SKM-1 treated with dmso at 0.1 percent for 144 hours (cell line): ENCODE results near the gene CD59.
A peak's percentile ranks its signal among the peaks of the same experiment; 100 is the strongest.
"Not testable (repeated sequence)": the region's sequence is repeated elsewhere in the genome, so short reads cannot be mapped to it uniquely, and the experiment has no call there.

ENCODE experiments used
- DNase-seq: peaks from one replicate; lab custom pipeline; 2025; ENCODE audit not compliant: unreplicated experiment; lab: John Stamatoyannopoulos, UW

The CD59 gene

GRCh38 chr11:33743291-33743690 lies 7.1 kb upstream of the CD59 start:
- DNase-seq: no peak

DNA sequence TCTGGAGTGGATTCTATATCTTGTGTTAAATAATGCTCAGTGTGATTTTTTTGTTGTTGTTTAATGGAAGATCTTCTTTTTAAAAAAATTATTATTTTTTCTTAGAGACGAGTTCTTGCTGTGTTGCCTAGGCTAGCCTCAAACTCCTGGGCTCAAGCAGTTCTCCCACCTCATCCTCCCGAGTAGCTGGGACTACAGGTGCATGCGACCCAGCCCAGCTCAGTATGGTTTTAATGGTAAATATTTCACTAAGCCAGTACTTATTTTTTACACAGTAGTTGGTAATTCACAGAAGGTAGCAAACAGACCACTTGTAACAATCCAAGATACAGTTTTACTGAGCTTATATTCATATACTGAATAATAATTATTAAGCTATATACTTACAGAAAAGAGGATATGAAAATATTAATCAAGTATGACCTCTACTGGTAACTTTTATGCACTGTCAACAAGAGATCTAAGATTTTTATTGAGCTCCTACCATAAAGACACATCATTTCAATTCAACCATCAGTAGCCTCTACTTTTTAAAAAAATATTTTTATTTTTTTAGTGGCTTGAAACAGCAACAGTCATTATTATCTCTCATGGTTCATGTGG lies 6.1 kb upstream of the CD59 start:
- peak; percentile 31 for DNase-seq

GRCh38 chr11:33741806-33742205 lies 5.6 kb upstream of the CD59 start:
- DNase-seq: no peak

DNA sequence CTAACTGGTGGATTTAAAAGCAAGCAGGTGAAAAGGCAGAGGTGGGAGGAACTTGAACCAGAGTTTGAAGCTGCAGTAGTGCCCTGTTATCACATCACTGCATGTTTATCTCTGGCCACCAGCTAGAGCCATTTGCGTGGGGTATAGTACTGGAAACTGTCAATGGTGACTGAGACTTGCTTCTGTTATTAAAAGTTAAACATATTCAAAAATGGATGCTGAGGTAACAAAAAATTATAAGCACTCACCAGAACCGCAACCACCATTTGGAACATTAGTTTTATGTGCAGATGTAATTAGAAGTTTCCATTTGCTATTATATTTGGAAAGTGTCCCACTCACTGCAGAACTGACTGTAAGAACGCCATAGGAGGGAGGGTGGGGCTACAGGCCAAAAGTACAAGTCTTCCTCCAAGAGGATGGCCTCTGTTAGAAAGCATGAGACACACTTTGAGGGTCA lies 1.2 kb upstream of the CD59 start:
- no peak for DNase-seq

DNA sequence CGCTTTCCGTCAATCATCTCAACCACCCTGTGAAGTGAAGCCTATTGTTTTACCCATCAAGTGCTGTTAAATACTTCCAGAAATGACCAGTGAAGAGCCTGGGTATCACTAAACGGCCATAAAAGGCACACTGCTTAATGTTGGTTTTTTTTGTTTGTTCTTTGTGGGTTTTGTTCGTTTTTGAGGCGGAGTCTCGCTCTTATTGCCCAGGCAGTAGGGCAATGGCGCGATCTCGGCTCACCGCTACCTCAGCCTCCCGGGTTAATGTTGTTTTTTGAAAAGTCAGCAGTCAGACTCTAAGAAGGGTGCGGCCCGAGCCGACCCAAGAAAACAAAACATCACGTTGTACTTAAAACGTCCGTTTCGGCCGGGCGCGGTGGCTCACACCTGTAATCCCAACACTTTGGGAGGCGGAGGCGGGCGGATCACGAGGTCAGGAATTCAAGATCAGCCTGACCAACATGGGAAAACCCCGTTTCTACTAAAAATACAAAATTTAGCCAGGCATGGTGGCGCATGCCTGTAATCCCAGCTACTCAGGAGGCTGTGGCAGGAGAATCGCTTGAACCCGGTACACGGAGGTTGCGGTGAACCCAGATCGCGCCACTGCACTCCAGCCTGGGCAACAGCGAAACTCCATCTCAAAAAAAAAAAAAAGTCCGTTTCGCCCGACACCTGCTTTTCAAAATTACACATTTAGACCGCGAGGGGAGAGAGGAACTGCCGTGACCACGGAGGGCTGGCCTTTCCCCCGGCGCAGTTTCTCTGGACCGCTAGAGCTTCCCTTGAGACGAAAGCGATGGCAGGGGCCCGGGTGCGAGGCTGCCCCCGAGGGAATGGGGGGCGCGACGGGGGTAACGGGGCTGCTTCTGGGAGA lies 714 bp downstream of the CD59 start:
- DNase-seq: peak; percentile 41

DNA sequence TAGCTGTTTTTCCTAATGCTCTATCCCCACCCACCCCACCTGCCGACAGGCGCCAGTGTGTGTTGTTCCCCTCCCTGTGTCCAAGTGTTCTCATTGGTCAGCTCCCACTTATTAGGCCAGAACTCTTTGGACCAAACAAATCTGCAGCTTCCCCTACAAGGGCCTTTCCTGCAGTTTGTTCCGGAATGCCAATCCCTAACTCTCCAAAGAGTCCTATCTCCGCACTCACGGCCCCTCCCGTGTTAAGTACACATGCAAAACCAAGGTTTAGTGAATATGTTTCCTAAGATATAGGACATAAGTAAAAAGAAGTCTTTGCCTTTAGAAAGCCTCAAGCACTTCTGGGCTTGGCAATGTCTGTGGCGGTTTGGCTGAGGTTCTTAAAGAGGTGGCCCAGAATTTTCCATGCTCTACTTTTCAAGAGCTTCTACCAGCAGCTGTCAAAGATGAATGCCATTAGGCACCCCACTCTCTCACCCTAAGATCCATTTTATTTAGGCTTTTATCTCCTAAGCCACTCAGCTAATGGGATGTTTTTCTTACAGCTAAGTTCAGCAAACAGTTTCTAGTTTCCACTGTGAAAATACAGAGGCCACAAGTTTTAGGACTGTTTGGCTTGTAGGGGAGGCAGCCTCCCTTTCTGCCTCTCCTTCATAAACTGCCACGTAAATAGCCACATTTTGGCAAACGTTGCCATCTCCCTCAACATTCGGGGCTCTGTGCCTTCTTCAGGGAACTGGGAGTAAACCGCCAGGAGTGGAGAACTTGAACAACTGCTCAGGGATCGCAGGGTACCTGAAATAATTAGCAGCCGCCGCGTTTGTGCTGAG lies 1.6 kb downstream of the CD59 start:
- DNase-seq: no peak

DNA sequence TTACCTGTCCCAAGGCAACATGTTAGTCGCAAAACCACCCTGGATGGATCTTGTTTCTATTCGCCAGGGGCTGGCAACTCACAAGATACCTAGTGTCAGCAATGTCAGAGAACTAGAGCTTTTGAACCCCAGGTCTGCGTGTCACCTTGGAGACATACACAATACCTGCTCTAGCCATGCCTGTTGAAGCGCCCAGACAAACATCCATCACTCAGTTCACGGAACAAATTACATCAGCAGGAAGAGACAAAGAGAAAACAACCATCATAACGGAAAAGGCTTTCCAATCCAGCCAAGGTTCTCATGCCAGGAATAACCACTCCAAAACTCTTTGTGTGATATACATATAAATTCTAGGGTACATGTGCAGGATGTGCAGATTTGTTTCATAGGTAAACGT lies 2.2 kb downstream of the CD59 start:
- DNase-seq: no peak

GRCh38 chr11:33731723-33732531 lies 4.3 kb downstream of the CD59 start:
- peak; percentile 77 for DNase-seq

- no peak for DNase-seq
Measured at GRCh38 chr11:33730716-33731115, 5.5 kb downstream of the CD59 start.

- not testable (repeated sequence) for DNase-seq
Measured at GRCh38 chr11:33729072-33729664, 7.1 kb downstream of the CD59 start.

DNA sequence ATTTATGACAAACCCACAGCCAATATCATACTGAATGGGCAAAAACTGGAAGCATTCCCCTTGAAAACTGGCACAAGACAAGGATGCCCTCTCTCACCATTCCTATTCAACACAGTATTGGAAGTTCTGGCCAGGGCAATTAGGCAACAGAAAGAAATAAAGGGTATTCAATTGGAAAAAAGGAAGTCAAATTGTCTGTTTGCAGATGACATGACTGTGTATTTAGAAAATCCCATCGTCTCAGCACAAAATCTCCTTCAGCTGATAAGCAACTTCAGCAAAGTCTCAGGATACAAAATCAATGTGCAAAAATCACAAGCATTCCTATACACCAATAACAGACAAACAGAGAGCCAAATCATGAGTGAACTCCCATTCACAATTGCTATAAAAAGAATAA lies 8.7 kb downstream of the CD59 start:
- DNase-seq: not testable (repeated sequence)

DNA sequence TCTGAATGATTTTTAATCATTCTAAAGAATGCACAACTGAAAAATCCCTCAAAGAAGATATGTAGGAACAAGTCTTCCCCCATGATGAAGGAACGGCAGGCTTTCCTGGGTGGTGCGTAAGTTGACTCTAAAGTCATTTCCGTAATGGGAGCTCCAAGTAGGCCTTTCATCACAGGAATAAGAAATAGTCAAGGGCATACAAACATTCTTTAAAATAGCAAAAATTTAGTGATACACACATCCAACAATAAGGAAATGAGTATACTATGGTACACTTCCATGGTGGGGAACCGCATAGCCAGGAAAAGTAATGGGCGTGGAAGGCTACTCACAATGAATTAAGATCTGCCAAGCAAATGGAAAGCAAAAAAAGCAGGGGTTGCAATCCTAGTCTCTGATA lies 10.7 kb downstream of the CD59 start:
- DNase-seq: no peak

GRCh38 chr11:33724644-33725035 lies 11.6 kb downstream of the CD59 start:
- DNase-seq: no peak

- DNase-seq: peak; percentile 65
Measured at GRCh38 chr11:33723238-33723881, 12.9 kb downstream of the CD59 start.

- DNase-seq: no peak
Measured at GRCh38 chr11:33722590-33723234, 13.5 kb downstream of the CD59 start.

DNA sequence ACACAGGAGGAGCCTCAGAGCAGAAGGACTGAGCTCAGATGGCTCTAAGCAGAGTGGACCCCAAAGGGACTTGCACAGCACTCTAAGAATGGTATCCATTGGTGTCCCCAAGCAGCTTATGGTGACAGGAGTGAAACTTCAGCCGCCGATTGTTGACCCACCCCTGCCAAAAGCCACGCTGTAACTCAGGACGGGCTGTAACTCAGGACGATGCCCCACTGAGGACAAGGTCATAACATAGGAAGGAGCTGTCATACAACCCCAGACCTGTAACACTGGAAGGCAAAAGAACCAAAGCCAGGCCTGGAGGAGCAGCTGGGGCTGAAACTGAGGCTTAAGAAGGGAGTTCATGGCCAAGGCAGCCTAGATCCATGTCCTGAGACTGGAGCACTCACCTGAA lies 14.2 kb downstream of the CD59 start:
- DNase-seq: no peak

GRCh38 chr11:33721426-33721825 lies 14.8 kb downstream of the CD59 start:
- no peak for DNase-seq

- DNase-seq: no peak
Measured at GRCh38 chr11:33719587-33719986, 16.6 kb downstream of the CD59 start.

DNA sequence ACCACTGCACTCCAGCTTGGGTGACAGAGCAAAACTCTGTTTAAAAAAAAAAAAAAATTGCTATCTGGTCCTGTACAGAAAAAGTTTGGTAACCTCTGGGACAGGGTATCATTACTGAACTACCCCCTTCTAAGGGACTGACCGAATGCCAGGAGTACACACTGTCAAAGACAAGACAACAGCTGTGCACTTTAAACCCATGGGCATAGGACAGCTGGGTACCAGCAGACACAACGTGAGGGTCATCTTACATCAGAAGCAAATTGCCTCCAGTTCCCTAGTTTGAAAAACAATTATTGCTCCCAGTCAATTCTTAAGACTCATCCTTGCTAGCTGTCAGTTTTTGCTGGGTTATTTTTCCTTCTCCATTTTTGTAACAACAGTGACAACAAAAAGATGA lies 17.8 kb downstream of the CD59 start:
- DNase-seq: no peak
